ENCODE measurements around the gene UNC13B.

GRCh38 chr9:35142037-35142436 is 19.8 kb upstream of the UNC13B start:
- no peak for TF ChIP-seq EZH2 (IDR thresholded peaks at IDR 0.05; ENCODE audit: borderline replicate concordance)
- no peak for TF ChIP-seq CTCF (IDR thresholded peaks at IDR 0.05; ENCODE audit: poor library complexity)
